Measurements from ENCODE around the gene PALM2AKAP2.

The PALM2AKAP2 gene

GRCh38 chr9:109775516-109775915 lies 4.5 kb upstream of the PALM2AKAP2 start:
- DNase-seq = no peak

DNA sequence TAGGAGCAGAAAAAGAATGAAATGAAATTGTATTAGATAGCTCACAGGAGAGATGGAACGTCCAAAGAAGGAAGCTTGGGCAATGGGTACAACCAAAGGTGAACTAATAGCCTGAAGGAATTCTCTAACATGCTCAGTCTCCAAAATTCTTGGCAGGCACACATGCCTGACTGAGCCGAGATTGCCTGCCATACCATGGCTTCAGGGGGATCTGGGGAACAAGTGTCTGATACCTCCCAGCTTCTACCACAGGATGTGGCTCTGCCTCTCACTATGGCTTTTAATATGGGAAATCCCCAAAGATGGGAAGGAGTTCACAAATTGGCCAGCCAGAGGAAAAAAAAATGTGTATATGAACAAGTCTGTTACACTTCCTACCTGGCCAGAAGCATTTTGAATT lies 3.6 kb upstream of the PALM2AKAP2 start:
- DNase-seq = no peak

- no peak for DNase-seq
Observed at GRCh38 chr9:109780453-109781033, 545 bp downstream of the PALM2AKAP2 start.

DNA sequence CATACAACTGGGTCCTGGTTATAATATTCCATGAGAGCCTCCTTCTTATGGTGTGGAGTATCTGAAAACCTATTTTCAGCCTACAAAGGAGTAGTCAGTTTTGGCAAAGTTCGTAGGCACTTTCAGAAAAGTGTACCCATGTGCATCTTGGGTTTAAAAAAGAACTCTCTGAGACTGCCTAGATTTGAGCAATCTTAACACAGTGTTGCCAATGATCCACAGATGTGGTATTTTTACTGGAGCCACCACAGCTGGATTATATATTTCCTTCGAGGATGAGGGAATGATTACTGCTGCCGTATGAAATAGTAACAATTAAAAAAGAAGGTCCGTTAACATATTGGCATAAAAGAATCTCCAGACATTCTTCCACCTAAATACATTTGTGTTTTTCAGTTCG lies 1.1 kb downstream of the PALM2AKAP2 start:
- DNase-seq = no peak

DNA sequence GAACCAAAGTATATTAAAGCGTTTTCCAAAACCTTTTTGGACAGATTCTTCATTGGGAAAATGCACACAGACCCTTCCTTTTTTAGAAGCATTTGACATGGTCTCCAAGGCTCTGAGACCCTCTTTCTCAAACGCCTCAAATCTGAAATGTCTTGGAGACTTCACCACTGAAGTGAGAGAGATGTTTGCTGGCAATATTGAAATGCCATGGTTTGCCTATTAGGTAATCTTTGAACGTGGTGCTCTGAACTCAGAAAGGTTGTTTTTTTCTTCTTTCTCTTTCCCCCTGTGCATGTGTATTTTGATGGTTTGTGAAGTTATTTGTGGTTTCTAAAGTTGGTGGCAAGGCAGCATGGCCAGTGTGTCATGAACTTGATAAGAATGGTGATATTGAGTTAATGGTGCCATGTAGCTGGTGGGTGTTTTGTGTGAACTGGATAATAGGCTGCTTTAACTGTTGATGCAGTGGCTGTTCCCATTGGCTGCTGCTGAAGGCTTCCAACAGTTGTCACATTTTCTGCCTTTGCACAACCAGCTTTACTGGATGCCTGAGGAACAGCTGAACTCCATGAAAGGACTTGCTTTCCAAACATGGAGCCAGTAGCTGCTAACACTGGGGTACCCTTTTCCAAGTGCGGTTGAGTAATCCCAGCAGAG lies 1.7 kb downstream of the PALM2AKAP2 start:
- DNase-seq = no peak

- no peak for DNase-seq
Observed at GRCh38 chr9:109787735-109788134, 7.7 kb downstream of the PALM2AKAP2 start.

DNA sequence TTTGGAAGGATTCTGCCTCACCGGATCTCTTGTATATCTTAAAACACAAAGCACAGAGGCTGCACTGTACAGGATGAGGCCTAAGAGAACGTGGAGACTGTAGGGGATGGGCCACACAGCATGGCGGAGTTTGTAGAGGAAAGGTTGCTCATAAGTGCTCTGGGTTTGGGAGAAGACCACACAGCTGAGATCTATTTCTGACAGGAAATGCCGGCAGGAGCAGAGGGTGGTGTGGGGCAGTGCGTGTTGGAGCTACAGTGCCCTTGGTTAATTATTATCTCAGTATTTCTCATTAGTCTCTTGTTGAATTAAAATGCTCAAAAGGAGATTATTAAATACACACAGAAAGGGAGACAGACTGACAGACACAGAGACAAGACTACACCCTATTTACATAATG lies 9.6 kb downstream of the PALM2AKAP2 start:
- DNase-seq = no peak

DNA sequence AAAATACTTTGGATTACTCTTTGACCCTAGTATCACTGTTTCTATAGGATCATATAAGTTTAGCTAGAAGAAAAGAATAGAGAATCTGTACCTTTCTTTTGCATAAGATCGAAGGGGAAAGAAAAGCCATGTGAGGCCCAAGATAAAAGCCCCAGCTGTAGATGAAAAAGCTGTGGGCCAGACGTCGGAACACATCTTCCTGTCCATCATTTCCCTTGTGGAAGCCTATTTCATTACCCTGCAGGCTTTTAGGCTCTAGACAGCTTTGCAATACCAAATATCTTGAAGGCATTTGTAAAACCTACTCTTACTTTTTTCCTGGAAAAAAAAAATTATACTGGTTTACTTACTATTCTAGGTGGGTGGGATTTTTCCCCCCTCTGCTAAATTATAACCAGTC lies 10.0 kb downstream of the PALM2AKAP2 start:
- no peak for DNase-seq

GRCh38 chr9:109791003-109791677 lies 11.1 kb downstream of the PALM2AKAP2 start:
- no peak for DNase-seq

GRCh38 chr9:109791747-109792146 lies 11.7 kb downstream of the PALM2AKAP2 start:
- DNase-seq = no peak

DNA sequence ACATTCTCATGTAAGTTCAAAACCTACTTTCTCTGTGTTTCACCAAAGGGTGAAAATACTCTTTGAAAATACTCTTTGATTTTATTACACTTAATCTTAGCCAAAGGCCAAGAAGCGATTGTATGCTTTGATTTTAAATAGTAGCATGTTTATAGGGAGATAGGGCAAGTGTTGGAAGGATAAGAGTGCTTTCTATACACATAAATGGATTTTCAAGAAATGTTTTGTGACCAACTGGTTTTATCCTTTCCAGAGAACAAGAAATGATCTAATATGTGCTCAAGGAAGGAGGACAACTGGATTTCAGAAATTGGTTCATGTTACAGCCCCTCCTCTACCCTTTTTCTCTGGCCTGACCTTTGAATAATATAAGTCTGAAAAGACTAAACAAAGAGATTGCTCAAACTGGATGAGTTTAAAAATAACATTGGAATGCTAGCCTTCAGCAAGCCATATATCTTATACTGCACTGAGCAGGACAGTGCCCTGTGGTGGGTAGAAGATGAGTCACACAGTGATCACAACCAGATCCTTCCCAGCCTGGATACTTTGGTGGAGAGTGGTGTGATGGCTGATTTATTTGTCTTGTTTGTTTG lies 13.1 kb downstream of the PALM2AKAP2 start:
- no peak for DNase-seq

DNA sequence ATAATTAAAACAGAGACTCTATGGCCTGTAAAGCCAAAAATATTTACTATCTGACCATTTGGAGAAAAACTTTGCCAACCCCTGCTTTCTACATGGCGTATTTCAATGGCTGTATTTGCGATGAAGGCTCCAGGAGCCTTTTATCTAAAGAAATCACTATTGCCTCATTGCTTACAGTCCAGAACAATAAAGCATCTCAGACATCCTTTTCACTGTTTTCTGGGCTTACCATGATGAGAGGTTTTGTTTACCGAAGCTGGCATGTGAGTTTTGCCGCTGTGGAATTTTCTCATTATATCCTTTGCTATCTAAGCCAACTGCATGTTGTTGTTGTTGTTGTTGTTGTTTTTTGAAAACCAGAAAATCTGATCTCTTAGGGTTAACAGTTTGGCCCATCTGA lies 13.9 kb downstream of the PALM2AKAP2 start:
- DNase-seq = no peak

- DNase-seq = no peak
Observed at GRCh38 chr9:109794361-109795012, 14.5 kb downstream of the PALM2AKAP2 start.

GRCh38 chr9:109795613-109796012 lies 15.6 kb downstream of the PALM2AKAP2 start:
- no peak for DNase-seq

GRCh38 chr9:109796078-109796477 lies 16.1 kb downstream of the PALM2AKAP2 start:
- DNase-seq = no peak

DNA sequence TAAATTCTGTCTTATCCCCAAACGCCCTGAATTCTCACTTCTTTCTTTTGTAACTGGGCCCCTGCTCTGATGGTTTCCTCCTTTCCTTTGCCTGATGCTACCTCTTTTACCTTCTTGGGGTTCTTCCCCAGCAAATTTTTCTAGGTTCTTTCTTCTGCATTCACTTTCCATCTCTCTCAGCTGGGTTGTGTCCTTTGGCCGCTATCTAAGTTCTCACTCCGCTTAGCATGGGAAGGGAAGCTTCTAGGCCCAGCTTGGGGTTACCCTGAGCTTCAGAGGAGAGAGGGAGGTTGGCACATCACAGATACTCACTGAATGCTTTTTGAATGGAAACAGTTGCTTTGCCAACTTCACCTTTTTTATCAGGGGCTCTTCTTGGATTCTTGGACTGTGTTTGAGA lies 17.0 kb downstream of the PALM2AKAP2 start:
- DNase-seq = no peak

- no peak for DNase-seq
Observed at GRCh38 chr9:109797509-109797908, 17.5 kb downstream of the PALM2AKAP2 start.

GRCh38 chr9:109799141-109799540 lies 19.1 kb downstream of the PALM2AKAP2 start:
- no peak for DNase-seq

DNA sequence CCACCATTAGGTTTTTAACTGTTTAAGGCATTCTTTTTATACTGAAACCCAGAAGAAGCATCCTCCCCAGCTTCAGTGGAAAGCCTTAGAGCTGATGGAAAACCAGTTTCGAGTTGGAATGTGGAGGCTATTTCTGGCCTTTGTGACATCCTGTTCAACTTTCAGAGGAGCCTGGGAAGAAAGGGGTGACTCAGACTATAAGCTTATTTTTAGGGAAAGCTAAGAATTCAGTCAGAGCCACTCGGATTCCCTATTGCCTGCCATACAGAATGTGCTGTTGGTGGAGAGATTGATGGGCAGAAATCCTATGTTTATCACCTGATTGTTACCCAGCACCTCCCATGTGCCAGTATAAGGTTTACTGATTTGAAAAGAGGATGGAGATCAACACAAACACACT lies 19.8 kb downstream of the PALM2AKAP2 start:
- DNase-seq = no peak

- DNase-seq = no peak
Observed at GRCh38 chr9:109801484-109801883, 21.5 kb downstream of the PALM2AKAP2 start.

- no peak for DNase-seq
Observed at GRCh38 chr9:109802491-109802890, 22.5 kb downstream of the PALM2AKAP2 start.

GRCh38 chr9:109805050-109805449 lies 25.1 kb downstream of the PALM2AKAP2 start:
- DNase-seq = no peak

GRCh38 chr9:109806506-109807115 lies 26.6 kb downstream of the PALM2AKAP2 start:
- DNase-seq = no peak
